LNCaP clone FGC (cell line): ENCODE data around the gene CHGA.

Experiments
- DNase-seq: peaks from one replicate; pipeline ENCODE4 v3.0.0-alpha.2; 2011; ENCODE audit warnings: low read depth
- H3K4me3 ChIP-seq: 2 replicates; pipeline ENCODE4 v1.5.1; 2011; ENCODE audit warnings: mild to moderate bottlenecking, low read depth, low read length, control low read depth
- CTCF ChIP-seq: IDR thresholded peaks from 2 replicates; pipeline ENCODE4 v1.5.1; 2012; ENCODE audit warnings: mild to moderate bottlenecking; ENCODE audit not compliant: control insufficient read depth, insufficient read depth; ENCODE audit errors: extremely low read depth

The CHGA gene

GRCh38 chr14:92938890-92939671 is 16.1 kb downstream of the CHGA start:
- no peak overlapping the region for H3K4me3 ChIP-seq
- DNase-seq: no peak
- TF ChIP-seq CTCF: no peak

GRCh38 chr14:92939699-92940098 is 16.7 kb downstream of the CHGA start:
- no peak for DNase-seq

GRCh38 chr14:92940543-92940942 is 17.6 kb downstream of the CHGA start:
- no peak for TF ChIP-seq CTCF
- H3K4me3 ChIP-seq: no peak overlapping the region
- no peak for DNase-seq

More at GRCh38 chr14:92939699-92940098, 16.7 kb downstream of the CHGA start:
- H3K4me3 ChIP-seq: no peak overlapping the region
- TF ChIP-seq CTCF: no peak

GRCh38 chr14:92941531-92941930 is 18.6 kb downstream of the CHGA start:
- no peak overlapping the region for H3K4me3 ChIP-seq
- no peak for TF ChIP-seq CTCF
- DNase-seq: no peak

- no peak for DNase-seq
- no peak overlapping the region for H3K4me3 ChIP-seq
- no peak for TF ChIP-seq CTCF
These were observed 19.2 kb downstream of the CHGA start for GRCh38 chr14:92942136-92942535.

- TF ChIP-seq CTCF: no peak
- no peak for DNase-seq
- H3K4me3 ChIP-seq: no peak overlapping the region
These were observed 19.6 kb downstream of the CHGA start for GRCh38 chr14:92942576-92942975.
